GM12874 (cell line): ENCODE measurements around the gene PROX2.

Source experiments
- TF ChIP-seq, protein P1 (sequence below): IDR thresholded peaks from 2 replicates; pipeline ENCODE4 v1.5.1; 2011; ENCODE audit warnings: low read depth, mild to moderate bottlenecking, control low read depth, low read length, moderate library complexity; ENCODE audit not compliant: insufficient read depth

The PROX2 gene

DNA sequence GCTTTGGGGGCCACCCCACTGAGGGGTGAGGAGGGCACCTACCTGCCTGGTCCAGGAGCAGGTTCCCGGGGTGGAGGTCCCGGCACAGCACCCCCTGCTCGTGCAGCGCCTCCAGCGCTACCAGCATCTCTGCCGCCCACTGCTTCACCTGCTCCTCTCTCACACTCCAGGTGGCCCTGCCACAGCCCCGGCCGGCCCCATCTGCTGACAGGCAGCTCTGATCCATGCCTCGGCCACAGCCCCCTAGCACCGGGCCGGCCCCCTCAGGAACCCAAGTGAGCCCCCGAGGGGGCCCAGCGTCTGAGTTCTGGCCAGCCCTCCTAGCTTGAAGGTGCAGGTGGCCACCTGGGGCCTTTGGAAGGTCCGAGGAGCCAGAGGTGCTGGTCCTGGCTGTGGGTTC is 33.6 kb upstream of the PROX2 start:
- TF ChIP-seq, protein P1, sequence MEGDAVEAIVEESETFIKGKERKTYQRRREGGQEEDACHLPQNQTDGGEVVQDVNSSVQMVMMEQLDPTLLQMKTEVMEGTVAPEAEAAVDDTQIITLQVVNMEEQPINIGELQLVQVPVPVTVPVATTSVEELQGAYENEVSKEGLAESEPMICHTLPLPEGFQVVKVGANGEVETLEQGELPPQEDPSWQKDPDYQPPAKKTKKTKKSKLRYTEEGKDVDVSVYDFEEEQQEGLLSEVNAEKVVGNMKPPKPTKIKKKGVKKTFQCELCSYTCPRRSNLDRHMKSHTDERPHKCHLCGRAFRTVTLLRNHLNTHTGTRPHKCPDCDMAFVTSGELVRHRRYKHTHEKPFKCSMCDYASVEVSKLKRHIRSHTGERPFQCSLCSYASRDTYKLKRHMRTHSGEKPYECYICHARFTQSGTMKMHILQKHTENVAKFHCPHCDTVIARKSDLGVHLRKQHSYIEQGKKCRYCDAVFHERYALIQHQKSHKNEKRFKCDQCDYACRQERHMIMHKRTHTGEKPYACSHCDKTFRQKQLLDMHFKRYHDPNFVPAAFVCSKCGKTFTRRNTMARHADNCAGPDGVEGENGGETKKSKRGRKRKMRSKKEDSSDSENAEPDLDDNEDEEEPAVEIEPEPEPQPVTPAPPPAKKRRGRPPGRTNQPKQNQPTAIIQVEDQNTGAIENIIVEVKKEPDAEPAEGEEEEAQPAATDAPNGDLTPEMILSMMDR: no peak

DNA sequence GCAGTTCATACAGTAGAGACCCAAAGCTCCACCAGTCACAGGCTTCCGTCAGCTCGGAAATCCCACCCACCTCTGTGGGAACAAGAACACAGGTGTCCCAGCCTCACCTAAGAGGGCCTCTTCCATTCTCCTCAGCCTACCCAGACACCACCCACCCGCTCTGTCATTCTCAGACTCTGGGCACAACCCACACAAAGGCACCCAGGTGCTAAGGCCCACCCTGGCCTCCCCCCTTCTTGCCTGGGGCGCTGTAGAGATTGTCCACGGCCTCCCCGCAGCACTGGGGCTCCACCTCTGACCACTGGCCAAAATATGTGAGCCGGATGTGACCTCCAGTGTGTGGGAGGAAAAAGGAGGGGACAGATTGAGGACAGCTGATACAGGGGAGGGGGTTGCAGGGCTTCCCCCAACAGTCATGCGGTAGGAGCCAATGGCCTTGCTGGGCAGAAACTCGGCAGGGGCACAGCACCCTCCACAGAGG is 33.0 kb upstream of the PROX2 start:
- TF ChIP-seq, protein P1: no peak

DNA sequence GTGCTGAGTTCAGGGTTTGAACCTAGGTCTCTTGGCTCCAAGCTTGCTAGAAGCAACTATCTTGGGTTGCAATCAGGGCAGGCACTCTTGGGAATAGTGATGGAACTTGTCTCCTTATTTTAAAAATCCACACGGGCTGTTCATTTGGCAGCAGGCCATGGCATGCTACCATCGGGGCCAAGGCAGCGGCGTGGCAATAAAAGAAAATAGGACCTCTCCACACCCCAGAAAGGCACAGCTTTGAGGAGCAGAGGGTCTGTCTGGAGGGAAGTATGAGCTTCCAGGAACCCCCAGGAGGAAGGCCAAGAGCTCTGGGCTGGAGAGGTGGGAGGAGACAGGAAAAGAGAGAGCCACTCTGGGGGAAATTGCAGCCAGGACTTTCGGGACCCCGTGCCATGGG is 31.8 kb upstream of the PROX2 start:
- TF ChIP-seq, protein P1: no peak

DNA sequence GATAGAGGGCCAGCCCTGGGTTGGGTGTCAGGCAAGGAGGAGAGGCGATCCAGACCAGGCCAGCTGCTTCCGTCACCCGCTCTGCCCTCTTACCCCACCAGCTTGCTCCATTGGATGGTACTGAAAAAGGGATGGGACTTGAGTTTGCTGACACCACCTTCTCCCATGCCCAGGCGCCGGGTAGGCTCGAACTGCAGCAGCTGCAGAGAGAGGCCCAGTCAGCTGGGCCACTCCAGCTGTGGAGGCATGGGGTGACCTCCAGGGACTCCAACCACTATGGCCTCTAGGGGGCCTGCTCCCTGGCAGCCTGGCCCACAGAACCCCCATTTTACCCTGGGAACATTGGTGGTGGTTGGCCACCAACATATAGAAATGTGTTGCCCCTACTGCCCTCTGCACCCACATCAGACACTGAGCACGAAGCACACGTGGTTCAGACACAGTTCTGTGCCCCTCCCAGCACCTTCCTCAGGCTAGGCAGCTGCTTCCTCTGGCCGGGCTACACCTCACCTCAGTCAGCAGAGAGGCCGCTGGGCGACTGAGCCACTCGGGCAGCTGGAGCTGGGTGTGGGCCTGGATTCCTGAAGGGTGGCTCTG is 31.1 kb upstream of the PROX2 start:
- TF ChIP-seq, protein P1: peak; percentile 46

DNA sequence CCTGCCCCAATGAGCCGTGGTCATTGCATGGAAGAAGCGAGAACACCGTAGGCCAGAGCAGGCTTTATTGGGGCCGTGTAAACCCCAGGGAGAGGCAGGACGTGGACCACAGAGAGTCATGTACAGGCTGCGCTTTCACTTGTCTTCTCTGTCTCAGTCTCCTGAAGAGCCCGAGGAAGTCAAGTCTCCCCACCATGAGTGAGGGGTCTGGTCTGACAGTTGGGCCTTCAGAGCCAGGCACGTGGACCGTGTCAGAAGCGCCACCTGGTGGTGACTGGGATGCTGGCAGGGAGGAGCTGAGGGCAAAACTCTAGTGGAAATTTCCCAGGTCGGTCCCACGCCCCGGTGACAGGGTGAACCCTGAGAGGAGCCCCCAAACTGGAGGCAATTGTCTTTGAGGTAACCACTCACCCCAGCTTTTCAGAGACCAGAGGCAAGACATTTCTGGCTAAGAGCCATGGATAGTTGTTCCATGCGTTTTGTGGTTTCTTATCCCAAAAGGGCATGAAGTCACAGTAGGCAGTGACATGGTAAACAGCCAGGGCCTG is 29.7 kb upstream of the PROX2 start:
- TF ChIP-seq, protein P1: peak; percentile 97

DNA sequence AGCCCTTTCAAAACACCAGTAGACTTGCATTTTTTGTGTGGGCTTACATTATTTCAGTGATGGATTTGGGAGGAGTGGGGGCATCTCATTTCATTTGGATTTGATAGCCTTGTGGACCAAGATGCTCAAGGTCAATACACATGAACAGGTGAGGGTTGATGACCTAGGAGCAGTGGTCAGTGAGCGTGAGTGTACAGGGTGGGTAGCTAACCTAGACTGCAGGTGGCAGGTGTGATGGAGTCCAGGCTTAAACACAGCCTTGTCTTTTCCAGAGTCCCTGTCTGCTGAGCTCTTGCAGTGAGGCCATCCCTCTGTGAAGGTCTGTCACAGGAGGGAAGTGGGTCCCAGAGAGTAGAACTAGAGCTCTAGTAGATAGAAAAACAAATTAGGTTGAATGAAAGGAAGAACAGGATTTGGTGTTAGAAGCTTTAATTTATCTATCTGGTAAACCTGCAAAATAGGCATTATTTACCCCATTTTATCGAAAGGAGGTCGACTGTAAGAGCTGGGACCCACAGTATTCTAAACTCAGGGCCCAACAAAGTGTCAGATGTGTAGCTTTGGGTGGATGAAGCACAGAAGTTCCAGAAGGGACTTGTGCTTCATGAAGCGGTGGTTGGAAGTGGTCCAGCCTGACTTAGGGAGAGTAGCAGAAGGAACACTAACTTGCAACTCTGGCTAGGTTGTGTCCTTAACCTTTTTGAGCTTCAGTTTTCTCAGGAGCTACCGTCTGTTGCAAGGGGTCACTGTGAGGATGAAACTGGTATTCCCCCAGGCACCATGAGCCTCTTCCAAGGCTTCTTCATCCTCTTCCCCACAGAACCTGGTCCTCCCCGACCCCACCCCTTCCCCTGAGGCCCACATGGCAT is 28.9 kb upstream of the PROX2 start:
- TF ChIP-seq, protein P1: no peak

DNA sequence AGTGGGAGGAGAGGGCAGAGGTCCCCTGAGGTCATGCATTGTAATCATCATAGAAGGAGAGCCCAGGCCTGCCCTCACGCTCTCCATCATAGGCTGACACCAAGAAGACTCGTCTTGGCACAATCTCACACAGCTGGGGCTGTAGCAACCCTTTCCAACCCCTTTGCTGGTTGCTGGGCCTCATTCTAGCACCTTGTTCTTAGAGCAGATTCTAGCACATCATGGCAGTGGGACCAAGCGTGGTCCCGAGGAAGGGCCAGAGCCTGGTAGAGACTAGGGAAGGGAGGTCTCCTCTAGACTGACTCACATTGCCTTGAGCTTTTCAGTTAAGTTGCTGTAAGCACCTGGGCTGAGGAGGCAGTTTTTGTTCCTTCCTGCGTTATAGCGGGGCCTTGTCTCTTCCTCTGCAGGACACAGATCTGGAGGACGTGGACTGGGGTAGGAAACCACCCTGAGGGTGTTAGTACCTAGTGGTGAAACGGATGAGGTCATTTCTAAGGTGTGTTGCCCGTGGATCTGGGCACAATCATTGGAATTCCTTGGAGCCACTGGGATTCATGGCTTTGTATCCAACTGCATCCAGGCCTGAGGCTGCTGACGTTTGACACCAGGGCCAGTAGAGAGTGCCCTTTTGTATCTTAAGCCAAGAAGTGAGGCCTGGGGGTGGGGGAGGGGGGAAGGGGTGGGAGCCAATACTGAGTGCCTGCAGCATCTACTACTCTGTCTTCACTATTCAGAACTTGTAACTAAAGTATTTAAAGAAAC is 27.2 kb upstream of the PROX2 start:
- TF ChIP-seq, protein P1: no peak
